T-helper 1 cell treated with Interleukin-12 subunit alpha and Interleukin-12 subunit beta and Interleukin-4 antibody, amounts not matched to agents 30 μg/mL and 1 μg/mL, for 36 hours (primary cell): ENCODE data around the gene IGSF22.
"Not testable (repeated sequence)": the region's sequence is repeated elsewhere in the genome, so short reads cannot be mapped to it uniquely, and the experiment has no call there.

ENCODE experiments used
- H3K27ac Mint-ChIP-seq: one replicate; pipeline ENCODE4 v1.8.0; 2021; ENCODE audit warnings: mild to moderate bottlenecking, mixed read lengths
- H3K27me3 Mint-ChIP-seq: one replicate; pipeline ENCODE4 v1.8.0; 2021; ENCODE audit warnings: low read depth, mixed read lengths
- H3K36me3 Mint-ChIP-seq: one replicate; pipeline ENCODE4 v1.8.0; 2021; ENCODE audit warnings: low read depth, mixed read lengths
- H3K4me1 Mint-ChIP-seq: one replicate; pipeline ENCODE4 v1.8.0; 2021; ENCODE audit warnings: low read depth, mixed read lengths
- H3K4me3 Mint-ChIP-seq: one replicate; pipeline ENCODE4 v1.8.0; 2021; ENCODE audit warnings: mild to moderate bottlenecking, moderate library complexity, mixed read lengths
- H3K9me3 Mint-ChIP-seq: one replicate; pipeline ENCODE4 v1.8.0; 2021; ENCODE audit warnings: mixed read lengths

The IGSF22 gene

GRCh38 chr11:18699269-18699596 lies 26.8 kb downstream of the IGSF22 start:
- Mint-ChIP-seq H3K4me1 (peaks cover 14% of the 10 kb centered on the region), H3K27me3 (peaks cover 38% of the 10 kb centered on the region), H3K27ac (peak overlapping the region; percentile 49), H3K4me3 (peak overlapping the region; percentile 81), H3K36me3 (no peaks in the 10 kb centered on the region), H3K9me3 (no peaks in the 10 kb centered on the region)

DNA sequence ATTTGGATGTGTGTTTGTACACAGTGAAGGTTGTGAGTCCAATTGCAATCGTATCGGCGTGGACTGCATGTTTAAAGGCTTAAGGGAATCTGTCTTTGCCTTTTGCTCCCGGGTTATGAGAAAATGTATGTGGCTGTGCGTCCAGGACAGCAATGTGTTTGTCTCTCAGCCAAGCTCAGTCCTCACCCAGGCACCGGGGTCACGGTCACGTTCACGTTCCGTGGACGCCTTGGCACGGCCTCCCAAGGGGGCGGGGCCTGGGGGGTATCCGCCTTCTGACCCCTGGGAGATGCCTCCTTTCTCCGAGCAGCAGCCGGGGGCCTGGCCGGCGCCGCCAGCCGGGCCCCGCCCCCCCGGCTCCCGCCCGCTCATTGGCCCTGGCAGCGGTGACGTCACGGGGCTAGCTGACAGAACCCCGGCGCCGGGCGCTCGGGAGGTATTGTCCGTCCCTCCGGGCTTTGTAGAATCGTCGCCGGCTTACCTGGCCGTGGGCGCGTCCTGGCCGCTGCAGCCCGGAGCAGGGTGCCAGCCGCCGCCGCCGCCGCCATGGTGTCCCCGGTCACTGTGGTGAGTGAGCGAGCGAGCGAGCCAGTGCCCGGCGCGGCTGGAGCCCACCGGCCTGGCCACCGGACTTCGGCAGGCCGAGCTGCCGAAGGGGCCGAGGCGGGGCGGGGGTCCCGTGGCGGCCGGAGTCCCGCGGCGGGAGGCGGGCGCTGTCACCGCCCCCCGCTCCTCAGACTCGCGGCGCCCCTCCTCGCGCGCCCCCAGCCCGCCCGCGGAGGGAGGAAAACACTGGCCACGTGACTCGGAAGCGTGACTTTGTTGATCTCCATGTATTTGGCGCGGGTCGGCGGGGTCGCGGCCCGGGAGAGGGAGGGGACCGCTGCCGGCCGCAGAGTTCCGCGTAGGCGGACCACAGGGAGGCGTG lies 27.4 kb downstream of the IGSF22 start, which contains the start of gene TMEM86A:
TMEM86A (plus strand) TSS at position 439 of the 928 bp plus-strand sequence; CDS start at position 547, 108 bp downstream.
- peaks cover 32% of the 10 kb centered on the region for H3K27me3 Mint-ChIP-seq
- H3K36me3 Mint-ChIP-seq = no peaks in the 10 kb centered on the region
- no peaks in the 10 kb centered on the region for H3K9me3 Mint-ChIP-seq
- H3K4me1 Mint-ChIP-seq = peaks cover 17% of the 10 kb centered on the region
- peak within 1 kb of the TSS; percentile 81 for H3K4me3 Mint-ChIP-seq
- peak within 1 kb of the TSS; percentile 49 for H3K27ac Mint-ChIP-seq

GRCh38 chr11:18697576-18697975 lies 28.4 kb downstream of the IGSF22 start:
- no peaks in the 10 kb centered on the region for H3K9me3 Mint-ChIP-seq
- H3K27me3 Mint-ChIP-seq = peaks cover 27% of the 10 kb centered on the region
- no peaks in the 10 kb centered on the region for H3K36me3 Mint-ChIP-seq
- no peak overlapping the region for H3K4me3 Mint-ChIP-seq
- H3K27ac Mint-ChIP-seq = no peak overlapping the region
- H3K4me1 Mint-ChIP-seq = peaks cover 24% of the 10 kb centered on the region

- H3K4me1 Mint-ChIP-seq = peaks cover 25% of the 10 kb centered on the region
- peaks cover 27% of the 10 kb centered on the region for H3K27me3 Mint-ChIP-seq
- no peak overlapping the region for H3K4me3 Mint-ChIP-seq
- H3K27ac Mint-ChIP-seq = no peak overlapping the region
- H3K36me3 Mint-ChIP-seq = no peaks in the 10 kb centered on the region
- no peaks in the 10 kb centered on the region for H3K9me3 Mint-ChIP-seq
Measured at GRCh38 chr11:18696638-18697225, 29.3 kb downstream of the IGSF22 start.

DNA sequence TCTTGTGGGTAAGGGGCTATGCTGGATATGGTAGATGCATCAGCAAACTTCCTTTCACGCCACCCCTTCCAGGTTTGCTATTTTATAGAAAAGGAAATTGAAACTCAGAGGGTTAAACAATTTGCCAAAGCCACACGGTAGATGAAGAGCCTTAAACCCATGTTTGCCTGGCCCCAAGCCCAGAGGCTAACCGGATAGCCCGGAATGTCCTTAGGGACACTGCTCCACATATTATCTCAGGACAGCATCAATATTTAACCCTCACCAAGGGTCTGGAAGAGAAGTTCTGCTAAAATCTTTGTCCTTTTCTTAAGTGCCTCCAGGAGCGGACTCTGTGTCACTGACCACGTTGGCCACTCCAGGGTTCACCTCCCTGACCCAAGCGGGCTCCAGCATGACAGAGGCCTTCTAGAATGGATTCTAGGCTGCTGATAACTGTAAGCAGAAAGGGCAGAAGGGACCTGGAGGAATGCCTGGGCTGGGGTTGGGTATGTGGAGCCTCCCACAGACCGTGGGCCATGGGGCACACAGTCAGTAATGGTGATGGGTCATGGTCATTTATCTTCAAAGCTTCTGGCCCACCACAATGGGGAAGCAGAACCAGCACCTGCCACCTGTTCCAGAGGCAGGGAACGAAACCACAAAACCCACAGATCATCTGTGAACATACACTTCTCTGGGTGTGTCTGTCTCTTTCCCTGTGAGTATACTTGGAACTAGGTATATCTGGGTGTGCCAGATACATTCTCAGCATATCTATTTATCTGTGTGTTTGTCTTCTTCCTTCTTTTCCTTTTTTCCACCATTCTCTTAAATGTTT lies 32.8 kb downstream of the IGSF22 start:
- Mint-ChIP-seq H3K9me3 (no peaks in the 10 kb centered on the region), H3K27ac (peak overlapping the region; percentile 6), H3K27me3 (peaks cover 7% of the 10 kb centered on the region), H3K4me1 (peaks cover 20% of the 10 kb centered on the region), H3K36me3 (no peaks in the 10 kb centered on the region), H3K4me3 (no peak overlapping the region)

DNA sequence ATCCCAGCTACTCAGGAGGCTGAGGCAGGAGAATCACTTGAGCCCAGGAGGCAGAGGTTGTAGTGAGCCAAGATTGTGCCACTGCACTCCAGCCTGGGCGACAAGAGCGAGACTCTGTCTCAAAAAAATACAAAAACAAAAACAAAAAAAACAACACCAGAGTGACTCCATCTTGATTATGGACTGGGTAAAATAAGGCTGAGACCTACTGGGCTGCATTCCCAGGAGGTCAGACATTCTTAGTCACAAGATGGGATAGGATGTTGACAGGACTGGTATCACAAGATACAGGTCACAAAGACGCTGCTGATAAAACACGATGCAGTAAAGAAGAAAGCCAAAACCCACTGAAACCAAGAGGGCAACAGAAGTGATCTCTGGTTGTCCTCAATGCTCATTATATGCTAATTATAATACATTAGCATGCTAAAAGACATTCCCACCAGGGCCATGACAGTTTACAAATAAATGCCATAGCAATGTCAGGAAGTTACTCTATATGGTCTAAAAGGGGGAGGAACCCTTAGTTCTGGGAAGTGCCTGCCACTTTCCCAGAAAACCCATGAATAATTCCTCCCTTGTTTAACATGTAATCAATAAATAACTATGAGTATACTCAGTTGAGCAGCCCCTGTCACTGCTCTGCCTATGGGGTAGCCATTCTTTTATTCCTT lies 34.4 kb downstream of the IGSF22 start:
- H3K27me3 Mint-ChIP-seq, H3K4me3 Mint-ChIP-seq, H3K9me3 Mint-ChIP-seq, H3K27ac Mint-ChIP-seq, H3K36me3 Mint-ChIP-seq: not testable (repeated sequence)
- H3K4me1 Mint-ChIP-seq = peaks cover 14% of the 10 kb centered on the region

DNA sequence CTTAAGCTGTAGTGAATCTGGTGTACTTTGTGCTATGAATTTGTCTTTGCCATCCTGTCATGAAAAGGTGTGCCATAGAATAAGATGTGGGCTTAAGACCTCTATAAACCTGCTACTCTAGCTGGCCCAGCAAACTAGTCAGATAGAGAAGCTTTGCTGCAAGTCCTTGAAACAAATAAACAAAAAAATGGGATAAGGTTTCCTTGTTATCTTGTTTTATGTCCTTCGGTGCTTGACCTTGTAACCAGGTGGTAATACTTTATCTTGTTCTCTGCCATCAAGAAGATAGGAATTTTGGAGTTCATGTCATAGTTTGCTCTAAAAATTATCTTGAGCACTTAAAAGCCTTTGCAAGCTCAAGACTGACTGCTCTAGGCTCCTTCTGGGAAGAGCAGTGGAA lies 41.7 kb downstream of the IGSF22 start:
- Mint-ChIP-seq H3K4me1 (peaks cover 5% of the 10 kb centered on the region), H3K36me3 (no peaks in the 10 kb centered on the region), H3K4me3 (no peak overlapping the region), H3K27me3 (peaks cover 14% of the 10 kb centered on the region), H3K27ac (no peak overlapping the region), H3K9me3 (no peaks in the 10 kb centered on the region)

GRCh38 chr11:18682466-18682865 lies 43.5 kb downstream of the IGSF22 start:
- Mint-ChIP-seq H3K4me1 (peaks cover 5% of the 10 kb centered on the region), H3K27me3 (peaks cover 14% of the 10 kb centered on the region), H3K36me3 (no peaks in the 10 kb centered on the region), H3K27ac (no peak overlapping the region), H3K9me3 (no peaks in the 10 kb centered on the region), H3K4me3 (no peak overlapping the region)

GRCh38 chr11:18681949-18682348 lies 44.0 kb downstream of the IGSF22 start:
- not testable (repeated sequence) for H3K4me3 Mint-ChIP-seq, H3K4me1 Mint-ChIP-seq, H3K9me3 Mint-ChIP-seq, H3K27ac Mint-ChIP-seq, H3K36me3 Mint-ChIP-seq
- H3K27me3 Mint-ChIP-seq = peaks cover 14% of the 10 kb centered on the region

DNA sequence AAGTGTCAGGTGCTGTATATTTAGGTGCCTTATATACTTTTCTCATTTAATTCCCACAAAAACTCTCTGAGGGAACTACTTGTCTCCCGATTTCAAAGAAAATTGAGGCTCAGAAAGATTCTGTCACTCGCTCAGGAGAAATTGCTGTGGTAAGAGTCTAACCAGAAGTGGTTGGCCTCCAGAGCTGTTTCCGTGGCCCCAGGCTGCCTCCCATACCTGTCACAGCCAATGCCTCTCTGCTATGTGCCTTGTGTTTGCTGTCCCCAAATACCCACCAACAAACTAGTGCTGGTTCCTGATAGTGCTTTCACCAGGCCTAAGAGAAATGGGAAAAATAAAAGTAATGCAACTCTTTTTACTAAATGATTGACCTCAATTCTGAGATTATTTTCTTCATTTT lies 48.4 kb downstream of the IGSF22 start:
- no peaks in the 10 kb centered on the region for H3K27me3 Mint-ChIP-seq
- H3K9me3 Mint-ChIP-seq = no peaks in the 10 kb centered on the region
- no peaks in the 10 kb centered on the region for H3K36me3 Mint-ChIP-seq
- no peak overlapping the region for H3K4me3 Mint-ChIP-seq
- H3K4me1 Mint-ChIP-seq = peaks cover 4% of the 10 kb centered on the region
- H3K27ac Mint-ChIP-seq = no peak overlapping the region

DNA sequence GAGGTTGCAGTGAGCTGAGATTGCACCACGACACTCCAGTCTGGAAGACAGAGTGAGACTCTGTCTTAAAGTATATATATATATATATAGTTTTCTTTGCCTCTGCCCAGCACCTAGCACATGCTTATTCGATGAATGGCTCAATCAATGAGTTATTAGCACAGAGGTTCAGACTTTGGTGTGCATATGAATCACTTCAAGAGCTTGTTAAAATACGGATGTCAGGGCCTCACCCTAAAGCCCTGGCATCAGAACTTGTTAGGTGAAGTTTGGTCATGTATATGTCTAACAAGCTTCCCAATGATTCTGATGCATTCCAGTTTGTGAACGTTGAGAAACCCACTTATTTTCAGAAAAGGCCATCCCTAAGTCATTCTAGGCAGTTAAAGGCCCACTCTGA lies 49.2 kb downstream of the IGSF22 start:
- Mint-ChIP-seq H3K4me3 (no peak overlapping the region), H3K27ac (no peak overlapping the region), H3K9me3 (no peaks in the 10 kb centered on the region), H3K27me3 (no peaks in the 10 kb centered on the region), H3K36me3 (no peaks in the 10 kb centered on the region), H3K4me1 (peaks cover 7% of the 10 kb centered on the region)

- Mint-ChIP-seq H3K27ac (peak overlapping the region; percentile 89), H3K4me3 (peak overlapping the region; percentile 68), H3K4me1 (peaks cover 20% of the 10 kb centered on the region)
- H3K9me3 Mint-ChIP-seq, H3K27me3 Mint-ChIP-seq, H3K36me3 Mint-ChIP-seq: not testable (repeated sequence)
Measured at GRCh38 chr11:18672209-18672608, 53.8 kb downstream of the IGSF22 start.

DNA sequence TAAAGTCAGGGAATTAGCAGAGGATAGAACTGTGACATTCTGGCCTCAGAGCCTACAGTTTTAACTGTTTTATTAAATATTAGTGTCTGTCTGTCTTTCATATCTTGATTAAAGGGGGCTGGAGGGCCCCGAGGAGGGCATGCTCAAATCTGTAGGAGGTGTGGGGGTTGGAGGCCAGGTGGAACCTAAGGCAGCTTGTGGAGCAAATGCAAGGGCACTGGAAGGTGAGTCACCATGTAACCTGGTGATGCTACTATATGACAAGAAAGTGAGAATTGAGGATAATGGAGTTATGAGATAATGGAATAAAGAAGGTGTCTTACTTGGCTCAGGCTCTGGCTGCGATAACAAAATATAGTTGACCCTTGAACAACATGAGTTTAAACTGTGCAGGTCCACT lies 54.7 kb downstream of the IGSF22 start:
- no peak overlapping the region for H3K4me3 Mint-ChIP-seq
- no peaks in the 10 kb centered on the region for H3K9me3 Mint-ChIP-seq
- H3K27me3 Mint-ChIP-seq = no peaks in the 10 kb centered on the region
- H3K4me1 Mint-ChIP-seq = peaks cover 20% of the 10 kb centered on the region
- no peaks in the 10 kb centered on the region for H3K36me3 Mint-ChIP-seq
- H3K27ac Mint-ChIP-seq = peak overlapping the region; percentile 17

DNA sequence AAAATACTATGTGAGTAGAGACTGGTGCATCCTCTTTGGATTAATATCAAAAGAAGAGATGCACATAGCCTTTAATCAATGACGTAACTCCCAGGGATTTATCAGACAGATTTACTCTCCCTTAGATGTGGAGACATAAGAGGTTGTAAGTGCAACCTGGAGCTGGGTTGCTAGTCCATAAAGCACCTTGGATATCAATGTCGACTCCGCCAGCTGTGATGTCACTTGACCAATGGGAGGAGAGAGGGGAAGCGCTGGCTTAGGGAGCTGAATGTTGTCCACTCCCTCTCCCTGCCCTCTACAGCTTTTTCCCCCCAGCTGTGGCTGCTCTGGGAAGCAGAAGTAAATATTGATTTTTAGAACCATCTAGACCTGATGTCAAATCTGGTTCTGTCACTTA lies 56.3 kb downstream of the IGSF22 start:
- peaks cover 5% of the 10 kb centered on the region for H3K27me3 Mint-ChIP-seq
- H3K27ac Mint-ChIP-seq = no peak overlapping the region
- no peaks in the 10 kb centered on the region for H3K9me3 Mint-ChIP-seq
- no peak overlapping the region for H3K4me3 Mint-ChIP-seq
- H3K4me1 Mint-ChIP-seq = peaks cover 27% of the 10 kb centered on the region
- H3K36me3 Mint-ChIP-seq = no peaks in the 10 kb centered on the region
